Astrocyte of the cerebellum (primary cell): ENCODE results near the gene IRAK4.

ENCODE experiments used
- DNase-seq: peaks from one replicate; pipeline ENCODE4 v3.0.0-alpha.2; 2011; ENCODE audit warnings: low read depth
- H3K4me3 ChIP-seq: 2 replicates; pipeline ENCODE4 v1.5.1; 2011; ENCODE audit warnings: mild to moderate bottlenecking, low read depth, low read length, moderate library complexity
- CTCF ChIP-seq: IDR thresholded peaks from 2 replicates; pipeline ENCODE4 v1.5.1; 2012; ENCODE audit warnings: low read length, low read depth, moderate library complexity, mild to moderate bottlenecking; ENCODE audit errors: missing control alignments
- in situ Hi-C: cut with HindIII; loops from 2 replicates; pipeline ENCODE4 v1.10.0; 2017; ENCODE audit warnings: low sequenced_read_pairs

IRAK4 gene

GRCh38 chr12:43827093-43827492 lies 68.3 kb downstream of the IRAK4 start:
- H3K4me3 ChIP-seq, result no peak overlapping the region
- no peak for TF ChIP-seq CTCF
- DNase-seq, result no peak
- in situ Hi-C loops, result no loop called here

- no peak for TF ChIP-seq CTCF
- in situ Hi-C loops, result no loop called here
- no peak for DNase-seq
- no peak overlapping the region for H3K4me3 ChIP-seq
Measured at GRCh38 chr12:43832463-43833168, 73.9 kb downstream of the IRAK4 start.

GRCh38 chr12:43835264-43835655 lies 76.5 kb downstream of the IRAK4 start:
- in situ Hi-C loops, result no loop called here
- TF ChIP-seq CTCF, result no peak
- peak overlapping the region; percentile 61 for H3K4me3 ChIP-seq
- no peak for DNase-seq

- no peak for TF ChIP-seq CTCF
- peak within 1 kb of the TSS; percentile 61 for H3K4me3 ChIP-seq
- DNase-seq, result no peak
- in situ Hi-C loops, result no loop called here
Measured at GRCh38 chr12:43835656-43836474, 77.1 kb downstream of the IRAK4 start, which contains the start of gene TMEM117. TMEM117 (plus strand) TSS chr12:43836081.

GRCh38 chr12:43836475-43836989 lies 77.8 kb downstream of the IRAK4 start:
- TF ChIP-seq CTCF, result no peak
- H3K4me3 ChIP-seq, result peak overlapping the region; percentile 61
- no peak for DNase-seq
- in situ Hi-C loops, result no loop called here
